PFSK-1 (cell line): ENCODE data around the gene SCAMP2.

Experiments
- FOXP2 ChIP-seq: optimal IDR thresholded peaks from 2 replicates; pipeline ENCODE3; 2011; ENCODE audit warnings: borderline replicate concordance, control low read depth, inconsistent platforms; ENCODE audit not compliant: insufficient read depth; ENCODE audit errors: extremely low read length, extremely low read depth
- POLR2AphosphoS5 ChIP-seq: IDR thresholded peaks from 2 replicates; pipeline ENCODE4 v1.6.1; 2012; ENCODE audit warnings: low read depth, mild to moderate bottlenecking, control low read depth, low read length, moderate library complexity
- SIN3A ChIP-seq: IDR thresholded peaks from 2 replicates; pipeline ENCODE4 v1.6.1; 2012; ENCODE audit warnings: mild to moderate bottlenecking, low read length, moderate library complexity, borderline replicate concordance; ENCODE audit not compliant: insufficient read depth
- TAF1 ChIP-seq: IDR thresholded peaks from 2 replicates; pipeline ENCODE4 v1.6.1; 2012; ENCODE audit warnings: low read length, control low read depth, borderline replicate concordance; ENCODE audit not compliant: insufficient read depth
- TF ChIP-seq, protein P1 (sequence below), 2 experiments: IDR thresholded peaks; 2 replicates each; pipeline versions ENCODE4 v1.6.1 to v1.8.0; 2011 to 2012; ENCODE audit warnings: low read depth in 2 of 2, low read length in 2 of 2, control low read depth in 1 of 2, inconsistent platforms in 1 of 2, mild to moderate bottlenecking in 1 of 2, moderate library complexity in 1 of 2; ENCODE audit not compliant: insufficient read depth in 1 of 2

The SCAMP2 gene

DNA sequence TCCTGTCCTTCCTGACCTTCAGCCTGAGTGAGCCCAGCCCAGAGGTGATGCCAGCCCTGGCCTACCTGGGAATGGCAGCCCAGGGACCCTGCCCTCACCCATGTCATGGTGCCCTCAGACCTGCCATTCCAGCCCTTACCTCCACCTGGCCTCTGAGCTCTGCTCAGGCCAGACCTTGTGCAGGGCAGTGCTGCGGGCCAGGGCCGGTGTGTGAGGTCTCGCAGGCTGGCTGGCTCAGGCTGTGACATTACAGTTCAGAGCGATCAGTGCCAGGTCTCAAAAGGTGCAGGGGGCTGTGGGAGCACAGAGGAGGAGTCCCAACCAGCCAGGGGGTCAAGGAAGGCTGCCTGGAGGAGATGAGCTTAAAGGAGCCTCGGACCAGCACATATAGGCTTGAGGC is 53.1 kb downstream of the SCAMP2 start:
- TF ChIP-seq, protein P1, sequence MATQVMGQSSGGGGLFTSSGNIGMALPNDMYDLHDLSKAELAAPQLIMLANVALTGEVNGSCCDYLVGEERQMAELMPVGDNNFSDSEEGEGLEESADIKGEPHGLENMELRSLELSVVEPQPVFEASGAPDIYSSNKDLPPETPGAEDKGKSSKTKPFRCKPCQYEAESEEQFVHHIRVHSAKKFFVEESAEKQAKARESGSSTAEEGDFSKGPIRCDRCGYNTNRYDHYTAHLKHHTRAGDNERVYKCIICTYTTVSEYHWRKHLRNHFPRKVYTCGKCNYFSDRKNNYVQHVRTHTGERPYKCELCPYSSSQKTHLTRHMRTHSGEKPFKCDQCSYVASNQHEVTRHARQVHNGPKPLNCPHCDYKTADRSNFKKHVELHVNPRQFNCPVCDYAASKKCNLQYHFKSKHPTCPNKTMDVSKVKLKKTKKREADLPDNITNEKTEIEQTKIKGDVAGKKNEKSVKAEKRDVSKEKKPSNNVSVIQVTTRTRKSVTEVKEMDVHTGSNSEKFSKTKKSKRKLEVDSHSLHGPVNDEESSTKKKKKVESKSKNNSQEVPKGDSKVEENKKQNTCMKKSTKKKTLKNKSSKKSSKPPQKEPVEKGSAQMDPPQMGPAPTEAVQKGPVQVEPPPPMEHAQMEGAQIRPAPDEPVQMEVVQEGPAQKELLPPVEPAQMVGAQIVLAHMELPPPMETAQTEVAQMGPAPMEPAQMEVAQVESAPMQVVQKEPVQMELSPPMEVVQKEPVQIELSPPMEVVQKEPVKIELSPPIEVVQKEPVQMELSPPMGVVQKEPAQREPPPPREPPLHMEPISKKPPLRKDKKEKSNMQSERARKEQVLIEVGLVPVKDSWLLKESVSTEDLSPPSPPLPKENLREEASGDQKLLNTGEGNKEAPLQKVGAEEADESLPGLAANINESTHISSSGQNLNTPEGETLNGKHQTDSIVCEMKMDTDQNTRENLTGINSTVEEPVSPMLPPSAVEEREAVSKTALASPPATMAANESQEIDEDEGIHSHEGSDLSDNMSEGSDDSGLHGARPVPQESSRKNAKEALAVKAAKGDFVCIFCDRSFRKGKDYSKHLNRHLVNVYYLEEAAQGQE (IDR thresholded peaks at IDR 0.05; ENCODE audit: insufficient read depth in 1 of 2, low read depth in 2 of 2, low read length in 2 of 2) = no peak
- no peak for TF ChIP-seq FOXP2

- TF ChIP-seq FOXP2 (no peak), TAF1 (no peak), POLR2AphosphoS5 (no peak), SIN3A (no peak)
- TF ChIP-seq, protein P1 (IDR thresholded peaks at IDR 0.05; ENCODE audit: insufficient read depth in 1 of 2, low read depth in 2 of 2, low read length in 2 of 2) = no peak
Measured at GRCh38 chr15:74817370-74817737, 55.8 kb downstream of the SCAMP2 start.

DNA sequence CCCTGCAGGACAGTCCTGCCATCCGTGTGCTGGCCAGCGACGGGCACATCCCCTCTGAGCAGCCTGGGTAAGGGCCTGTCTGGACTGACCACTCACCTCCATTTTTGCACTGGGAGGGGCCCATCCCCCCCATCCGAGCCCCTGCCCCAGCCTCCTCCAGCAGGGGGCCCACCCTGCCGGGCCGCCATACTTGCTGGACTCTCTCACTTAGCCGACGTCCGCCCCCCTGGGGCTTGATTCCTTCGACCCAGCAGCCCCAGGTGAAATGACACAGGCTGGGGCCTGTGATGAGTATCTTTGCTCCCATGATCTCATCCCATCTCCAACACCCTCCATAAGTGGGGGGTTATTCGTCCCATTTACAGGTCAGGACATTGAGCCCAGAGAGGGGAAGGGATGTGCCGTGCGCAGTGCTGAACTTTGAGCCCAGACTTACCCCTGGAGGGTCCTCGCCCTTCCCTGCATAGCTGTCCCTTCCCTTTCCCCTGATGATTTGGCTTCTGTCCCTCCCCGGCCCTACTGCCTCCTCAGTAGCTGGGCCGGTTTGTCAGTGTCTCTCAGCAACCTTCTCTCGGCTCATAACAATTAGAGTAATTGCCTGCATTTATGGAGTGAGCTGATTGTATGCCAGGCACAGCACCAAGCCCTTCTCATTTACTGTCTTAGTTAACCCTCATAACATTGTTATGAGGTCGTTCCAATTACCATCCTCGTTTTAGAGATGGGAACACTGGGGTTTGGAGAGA is 56.4 kb downstream of the SCAMP2 start:
- no peak for TF ChIP-seq SIN3A
- TF ChIP-seq POLR2AphosphoS5 = no peak

DNA sequence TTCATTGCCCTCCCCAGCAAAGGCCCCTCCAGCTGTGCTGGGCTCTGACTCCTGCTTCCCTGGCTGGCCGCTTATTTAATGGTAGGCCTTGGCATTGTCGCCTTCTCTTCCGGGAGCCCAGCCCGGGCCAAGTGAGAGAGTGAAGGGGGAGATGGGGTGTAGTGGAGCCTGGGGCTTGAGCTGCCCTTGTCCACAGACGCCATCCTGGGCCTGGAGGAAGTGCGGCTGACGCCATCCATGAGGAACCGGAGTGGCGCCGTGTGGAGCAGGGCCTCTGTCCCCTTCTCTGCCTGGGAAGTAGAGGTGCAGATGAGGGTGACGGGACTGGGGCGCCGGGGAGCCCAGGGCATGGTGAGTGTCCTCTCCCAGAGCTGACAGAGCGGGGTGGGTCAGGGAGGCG is 57.2 kb downstream of the SCAMP2 start:
- TF ChIP-seq POLR2AphosphoS5 (no peak), SIN3A (no peak), FOXP2 (no peak), TAF1 (no peak)
- TF ChIP-seq, protein P1 (IDR thresholded peaks at IDR 0.05; ENCODE audit: insufficient read depth in 1 of 2, low read depth in 2 of 2, low read length in 2 of 2) = no peak

DNA sequence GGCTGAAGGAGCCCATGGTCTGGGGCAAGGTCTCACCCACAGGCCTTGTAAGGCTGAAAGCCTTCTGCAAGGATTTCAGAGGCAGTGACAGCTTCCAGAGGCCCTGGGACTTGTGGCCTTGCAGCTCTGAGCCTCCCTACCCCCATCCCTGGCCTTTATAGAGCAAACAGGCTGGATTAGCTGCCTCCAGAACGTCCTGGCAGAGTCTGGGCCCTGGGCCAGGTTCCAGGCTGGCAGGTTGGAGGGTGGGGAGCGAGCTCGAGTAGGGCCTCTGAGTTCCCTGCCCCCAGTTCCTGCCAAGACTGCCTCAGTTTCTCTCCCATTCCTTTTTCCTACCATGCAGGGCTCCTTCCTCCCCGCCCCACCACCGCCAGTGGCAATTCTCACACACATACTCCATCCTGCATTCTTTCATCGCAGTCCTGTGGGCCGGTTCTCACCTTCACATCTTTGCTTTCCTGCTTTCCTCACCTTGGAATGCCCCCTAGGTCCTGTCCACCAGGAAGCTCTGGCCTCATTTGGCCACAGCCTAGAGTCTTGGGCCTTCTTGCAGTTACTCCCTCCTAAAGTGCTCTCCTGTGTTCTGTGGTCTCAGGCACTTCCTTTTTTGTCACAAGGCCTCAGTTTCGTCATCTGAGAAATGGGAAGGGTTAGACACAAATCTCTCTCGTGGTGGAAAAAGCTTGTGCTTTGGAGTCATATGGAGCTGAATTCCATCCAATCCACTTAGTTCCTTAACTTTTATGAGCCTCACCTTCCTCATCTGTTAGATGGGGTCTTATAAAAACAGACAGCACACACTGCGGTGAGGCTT is 57.8 kb downstream of the SCAMP2 start:
- TF ChIP-seq SIN3A (no peak), FOXP2 (no peak), POLR2AphosphoS5 (no peak), TAF1 (no peak)
- TF ChIP-seq, protein P1 (IDR thresholded peaks at IDR 0.05; ENCODE audit: insufficient read depth in 1 of 2, low read depth in 2 of 2, low read length in 2 of 2) = no peak
